B cell (primary cell): ENCODE results near the gene TCF7L2.

Source experiments
- EZH2 ChIP-seq: IDR thresholded peaks from 2 replicates; pipeline ENCODE4 v1.6.1; 2012; ENCODE audit warnings: borderline replicate concordance, low read depth, mild to moderate bottlenecking, moderate library complexity, low read length; ENCODE audit not compliant: insufficient read depth, poor library complexity, severe bottlenecking
- TF ChIP-seq, protein P1 (sequence below): fragments of 200-600 bp; IDR thresholded peaks from one replicate; pipeline ENCODE4 v1.8.0; 2022; ENCODE audit warnings: antibody characterized with exemption, mild to moderate bottlenecking

DNA sequence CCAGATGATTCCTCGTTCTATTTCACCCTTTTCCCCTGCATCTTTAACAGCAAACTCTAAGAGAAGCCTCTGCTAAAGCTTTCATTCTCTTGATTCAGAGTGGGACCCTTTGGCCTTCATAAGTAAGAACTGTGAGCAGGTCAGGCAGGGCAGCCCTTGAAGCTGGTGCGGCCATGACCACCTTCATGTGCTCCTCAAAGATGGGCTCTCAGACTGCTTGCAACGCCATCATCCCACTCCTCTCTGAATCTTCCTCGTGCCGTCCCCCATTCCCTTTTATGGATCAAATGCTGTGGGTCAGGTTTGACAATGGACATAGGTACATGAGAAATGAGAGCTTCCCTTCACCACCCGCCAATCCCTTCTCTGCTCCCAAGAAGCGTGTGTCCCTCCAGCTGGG lies 207.4 kb downstream of the TCF7L2 start:
- TF ChIP-seq, protein P1, sequence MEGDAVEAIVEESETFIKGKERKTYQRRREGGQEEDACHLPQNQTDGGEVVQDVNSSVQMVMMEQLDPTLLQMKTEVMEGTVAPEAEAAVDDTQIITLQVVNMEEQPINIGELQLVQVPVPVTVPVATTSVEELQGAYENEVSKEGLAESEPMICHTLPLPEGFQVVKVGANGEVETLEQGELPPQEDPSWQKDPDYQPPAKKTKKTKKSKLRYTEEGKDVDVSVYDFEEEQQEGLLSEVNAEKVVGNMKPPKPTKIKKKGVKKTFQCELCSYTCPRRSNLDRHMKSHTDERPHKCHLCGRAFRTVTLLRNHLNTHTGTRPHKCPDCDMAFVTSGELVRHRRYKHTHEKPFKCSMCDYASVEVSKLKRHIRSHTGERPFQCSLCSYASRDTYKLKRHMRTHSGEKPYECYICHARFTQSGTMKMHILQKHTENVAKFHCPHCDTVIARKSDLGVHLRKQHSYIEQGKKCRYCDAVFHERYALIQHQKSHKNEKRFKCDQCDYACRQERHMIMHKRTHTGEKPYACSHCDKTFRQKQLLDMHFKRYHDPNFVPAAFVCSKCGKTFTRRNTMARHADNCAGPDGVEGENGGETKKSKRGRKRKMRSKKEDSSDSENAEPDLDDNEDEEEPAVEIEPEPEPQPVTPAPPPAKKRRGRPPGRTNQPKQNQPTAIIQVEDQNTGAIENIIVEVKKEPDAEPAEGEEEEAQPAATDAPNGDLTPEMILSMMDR: no peak
- no peak for TF ChIP-seq EZH2
